Natural killer cell (primary cell): Measurements from ENCODE around the gene ADCY5. TPM values are rescaled to one million over a fixed set of nuclear protein-coding genes. Genes with fewer than 3 reads are reported as not detected.

Source experiments
- ATAC-seq, 3 donors: fragments of 150-1000 bp in 2 of 3; fragments of 200-7000 bp in 1 of 3; cut with Tn5 transposase; 1 replicate in 1 of 3; 2 replicates in 2 of 3; pipeline ENCODE4 v1.10.0; 2021; ENCODE audit warnings: mild to moderate bottlenecking in 2 of 3, moderate library complexity in 2 of 3
- DNase-seq, 2 donors: peaks; one replicate each; pipeline versions ENCODE4 v3.0.0 to v3.0.0-alpha.2; 2013 to 2021; ENCODE audit warnings: mixed read lengths in 1 of 2
- H3K27ac ChIP-seq: one replicate; pipeline ENCODE4 v1.5.1; 2013; ENCODE audit warnings: mild to moderate bottlenecking, low read length
- H3K27me3 ChIP-seq: one replicate; pipeline ENCODE4 v1.6.1; 2013; ENCODE audit warnings: low read length; ENCODE audit not compliant: control insufficient read depth, insufficient read depth
- H3K36me3 ChIP-seq: one replicate; pipeline ENCODE4 v1.6.1; 2013; ENCODE audit warnings: low read length; ENCODE audit not compliant: control insufficient read depth, insufficient read depth
- H3K4me1 ChIP-seq: one replicate; pipeline ENCODE4 v1.6.1; 2013; ENCODE audit warnings: low read length; ENCODE audit not compliant: control insufficient read depth, insufficient read depth
- H3K4me3 ChIP-seq: one replicate; pipeline ENCODE4 v1.5.1; 2013; ENCODE audit warnings: low read length
- H3K9me3 ChIP-seq: one replicate; pipeline ENCODE4 v1.6.1; 2013; ENCODE audit warnings: low read length; ENCODE audit not compliant: control insufficient read depth, insufficient read depth
- H3K27ac Mint-ChIP-seq, 2 donors: one replicate each; pipeline ENCODE4 v1.8.0; 2022; ENCODE audit warnings: mild to moderate bottlenecking in 2 of 2, mixed read lengths in 2 of 2, moderate library complexity in 1 of 2
- H3K27me3 Mint-ChIP-seq, 2 donors: one replicate each; pipeline ENCODE4 v1.8.0; 2022; ENCODE audit warnings: low read depth in 2 of 2, mixed read lengths in 2 of 2
- H3K36me3 Mint-ChIP-seq: one replicate; pipeline ENCODE4 v1.8.0; 2022; ENCODE audit warnings: mixed read lengths
- H3K4me1 Mint-ChIP-seq, 2 donors: one replicate each; pipeline ENCODE4 v1.8.0; 2022; ENCODE audit warnings: mixed read lengths in 2 of 2
- H3K4me3 Mint-ChIP-seq: one replicate; pipeline ENCODE4 v1.8.0; 2022; ENCODE audit warnings: mild to moderate bottlenecking, moderate library complexity, mixed read lengths
- H3K9me3 Mint-ChIP-seq, 2 donors: one replicate each; pipeline ENCODE4 v1.8.0; 2022; ENCODE audit warnings: mixed read lengths in 2 of 2
- CTCF ChIP-seq: fragments of 200-600 bp; IDR thresholded peaks from one replicate; pipeline ENCODE4 v1.8.0; 2022; ENCODE audit warnings: antibody characterized with exemption
- WGBS: methylation state at CpG from one replicate; pipeline ENCODE4 v1.1.7; 2013; ENCODE audit warnings: missing lambda C conversion rate; ENCODE audit not compliant: insufficient coverage; 5-methylcytosine and 5-hydroxymethylcytosine counted together
- intact Hi-C: fragments of 100-400 bp; cut with micrococcal nuclease; formaldehyde crosslinking; loops from one replicate; pipeline ENCODE4 v1.14.2; 2022
- total RNA-seq, 4 donors: library from RNA; stranded (reverse); fragments of 120-200 nt in 1 of 4; gene quantifications; one replicate each; pipeline versions ENCODE4 v1.2.3 to v1.2.4, GENCODE V29; 2013 to 2022

ADCY5 gene
- total RNA-seq, 3 donors from 2014 or later (not counting 1 experiment from before 2014, with no cell fraction given) = not detected

GRCh38 chr3:123386477-123387040, 62.3 kb downstream of the ADCY5 start:
- no peaks in the 10 kb centered on the region for H3K9me3 Mint-ChIP-seq
- no peaks in the 10 kb centered on the region for H3K36me3 Mint-ChIP-seq
- no peaks in the 10 kb centered on the region for H3K9me3 ChIP-seq
- intact Hi-C loops = no loop called here
- no peak for TF ChIP-seq CTCF
- H3K36me3 ChIP-seq = no peaks in the 10 kb centered on the region
- 53% methylated on average over 11 of the region's 11 CpGs for WGBS
- peaks cover 7 to 23% of the 10 kb centered on the region in 2 donors for H3K27me3 Mint-ChIP-seq
- H3K4me1 ChIP-seq = no peaks in the 10 kb centered on the region
- no peak overlapping the region for H3K4me3 ChIP-seq
- DNase-seq (no peak), ATAC-seq (no peak)
- no peaks in the 10 kb centered on the region for H3K4me1 Mint-ChIP-seq
- H3K4me3 Mint-ChIP-seq = no peak overlapping the region
- no peak overlapping the region for H3K27ac Mint-ChIP-seq
- no peaks in the 10 kb centered on the region for H3K27me3 ChIP-seq
- no peak overlapping the region for H3K27ac ChIP-seq

- H3K27me3 Mint-ChIP-seq = peaks cover 7 to 23% of the 10 kb centered on the region in 2 donors
- no peak overlapping the region for H3K4me3 ChIP-seq
- no peaks in the 10 kb centered on the region for H3K36me3 Mint-ChIP-seq
- TF ChIP-seq CTCF = no peak
- H3K4me3 Mint-ChIP-seq = no peak overlapping the region
- no peak overlapping the region for H3K27ac ChIP-seq
- H3K27ac Mint-ChIP-seq = no peak overlapping the region
- no peaks in the 10 kb centered on the region for H3K9me3 Mint-ChIP-seq
- no peaks in the 10 kb centered on the region for H3K27me3 ChIP-seq
- ATAC-seq = no peak
- intact Hi-C loops = no loop called here
- H3K9me3 ChIP-seq = no peaks in the 10 kb centered on the region
- no peaks in the 10 kb centered on the region for H3K4me1 Mint-ChIP-seq
- no peaks in the 10 kb centered on the region for H3K36me3 ChIP-seq
- no peaks in the 10 kb centered on the region for H3K4me1 ChIP-seq
- no peak for DNase-seq
- 62% methylated on average over 8 of the region's 8 CpGs for WGBS
These were observed 62.9 kb downstream of the ADCY5 start for GRCh38 chr3:123385981-123386380.

GRCh38 chr3:123385499-123385898, 63.4 kb downstream of the ADCY5 start:
- TF ChIP-seq CTCF = no peak
- Histone ChIP-seq H3K4me1 (no peaks in the 10 kb centered on the region), H3K36me3 (no peaks in the 10 kb centered on the region), H3K9me3 (no peaks in the 10 kb centered on the region), H3K27ac (no peak overlapping the region), H3K4me3 (no peak overlapping the region), H3K27me3 (no peaks in the 10 kb centered on the region)
- ATAC-seq = no peak
- WGBS = 88% methylated on average over 4 of the region's 4 CpGs
- DNase-seq = no peak
- no peaks in the 10 kb centered on the region for H3K36me3 Mint-ChIP-seq
- no peaks in the 10 kb centered on the region for H3K4me1 Mint-ChIP-seq
- H3K27ac Mint-ChIP-seq = no peak overlapping the region
- intact Hi-C loops = no loop called here
- no peaks in the 10 kb centered on the region for H3K9me3 Mint-ChIP-seq
- H3K27me3 Mint-ChIP-seq = peaks cover 7 to 23% of the 10 kb centered on the region in 2 donors
- no peak overlapping the region for H3K4me3 Mint-ChIP-seq

GRCh38 chr3:123385001-123385401, 63.9 kb downstream of the ADCY5 start:
- H3K9me3 ChIP-seq = no peaks in the 10 kb centered on the region
- no peaks in the 10 kb centered on the region for H3K4me1 ChIP-seq
- no peak for ATAC-seq
- intact Hi-C loops = no loop called here
- DNase-seq = no peak
- no peak overlapping the region for H3K4me3 ChIP-seq
- Mint-ChIP-seq H3K9me3 (no peaks in the 10 kb centered on the region), H3K36me3 (no peaks in the 10 kb centered on the region), H3K27ac (no peak overlapping the region), H3K4me1 (no peaks in the 10 kb centered on the region), H3K4me3 (no peak overlapping the region), H3K27me3 (peaks cover 7 to 23% of the 10 kb centered on the region in 2 donors)
- no peak overlapping the region for H3K27ac ChIP-seq
- H3K27me3 ChIP-seq = no peaks in the 10 kb centered on the region
- no peaks in the 10 kb centered on the region for H3K36me3 ChIP-seq
- 87% methylated on average over 5 of the region's 9 CpGs for WGBS
- no peak for TF ChIP-seq CTCF
